GM12865 (cell line): Measurements from ENCODE around the gene EPM2A.

Experiments
- DNase-seq: peaks from one replicate; pipeline ENCODE4 v3.0.0; 2010; ENCODE audit warnings: low read depth
- H3K4me3 ChIP-seq: 2 replicates; pipeline ENCODE4 v1.5.1; 2011; ENCODE audit warnings: mild to moderate bottlenecking, low read depth, low read length, control low read depth
- CTCF ChIP-seq: IDR thresholded peaks from 2 replicates; pipeline ENCODE4 v1.5.1; 2011; ENCODE audit warnings: low read length, control low read depth, low read depth, inconsistent platforms; ENCODE audit not compliant: insufficient read depth; ENCODE audit errors: missing control alignments

The EPM2A gene

GRCh38 chr6:145602726-145603326 lies 132.5 kb downstream of the EPM2A start:
- H3K4me3 ChIP-seq = no peak overlapping the region
- DNase-seq = no peak
- no peak for TF ChIP-seq CTCF

DNA sequence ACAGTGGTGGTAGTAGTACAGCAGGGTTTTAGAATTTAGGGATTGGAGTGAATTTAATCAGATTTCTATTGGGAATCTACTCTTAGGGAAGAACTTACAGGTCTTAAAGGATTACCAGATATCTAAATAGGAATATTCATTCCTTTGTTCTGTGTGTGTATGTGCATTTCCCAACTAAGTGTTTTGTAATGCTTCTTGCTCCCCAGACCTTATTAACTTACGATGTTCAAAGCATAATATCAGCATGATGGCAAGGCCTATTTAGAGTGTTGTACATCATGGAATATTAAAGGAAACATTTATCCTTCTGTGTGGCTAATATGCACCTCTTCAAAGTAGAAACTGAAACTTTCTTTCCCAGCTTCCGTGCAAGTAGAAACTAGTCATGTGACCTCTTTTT lies 133.9 kb downstream of the EPM2A start:
- no peak for DNase-seq

DNA sequence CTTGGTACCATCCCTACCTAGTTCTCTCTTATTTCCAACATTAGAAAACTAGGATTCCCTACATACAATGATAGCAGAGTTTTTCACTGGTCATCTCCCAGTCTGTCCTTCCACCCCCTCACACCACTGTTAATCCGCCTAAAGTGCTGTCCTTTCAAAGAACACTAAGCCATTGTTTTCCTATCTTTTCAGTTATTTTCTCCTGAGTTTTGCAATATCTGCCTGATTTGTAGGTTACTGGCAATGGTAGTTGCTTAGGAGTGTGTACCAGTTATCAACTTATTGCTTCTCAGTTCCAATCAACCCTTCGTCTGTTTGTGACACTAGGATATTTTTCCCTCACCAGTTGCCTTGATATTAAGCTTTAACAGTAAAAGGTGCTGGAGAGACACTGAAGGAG lies 135.0 kb downstream of the EPM2A start:
- H3K4me3 ChIP-seq = no peak overlapping the region
- DNase-seq = no peak
- no peak for TF ChIP-seq CTCF

More for the DNA sequence above, 133.9 kb downstream of the EPM2A start:
- H3K4me3 ChIP-seq = no peak overlapping the region
- no peak for TF ChIP-seq CTCF

GRCh38 chr6:145588981-145589380 lies 146.3 kb downstream of the EPM2A start:
- H3K4me3 ChIP-seq = no peak overlapping the region
- no peak for TF ChIP-seq CTCF
- no peak for DNase-seq

GRCh38 chr6:145587334-145587733 lies 148.0 kb downstream of the EPM2A start:
- no peak overlapping the region for H3K4me3 ChIP-seq
- DNase-seq = no peak
- no peak for TF ChIP-seq CTCF

DNA sequence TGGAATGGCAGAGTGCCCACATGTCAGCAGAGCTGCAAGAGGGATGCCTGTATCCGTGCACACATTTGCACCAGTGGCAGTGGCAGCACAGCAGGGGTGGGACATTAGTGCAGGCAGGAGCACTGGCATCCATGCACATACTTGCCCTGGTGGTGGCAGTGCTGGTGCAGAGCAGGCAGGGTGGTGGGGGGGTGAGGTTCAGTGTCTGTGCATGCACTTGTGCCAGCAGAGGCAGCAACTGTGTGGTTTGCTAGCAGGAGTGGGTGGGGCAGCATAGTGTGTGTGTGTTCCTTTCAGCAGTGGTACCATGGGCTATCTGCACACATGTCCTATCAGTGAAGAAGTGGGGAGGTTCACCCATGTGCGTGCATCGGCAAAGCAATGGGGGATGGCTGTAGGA lies 151.6 kb downstream of the EPM2A start:
- H3K4me3 ChIP-seq = no peak overlapping the region
- DNase-seq = no peak
- TF ChIP-seq CTCF = no peak
